Measurements from ENCODE around the gene GPC2.
A peak's percentile ranks its signal among the peaks of the same experiment; 100 is the strongest.
"Not testable (repeated sequence)": the region's sequence is repeated elsewhere in the genome, so short reads cannot be mapped to it uniquely, and the experiment has no call there.

Gene GPC2

GRCh38 chr7:100198266-100198665 is 21.1 kb upstream of the GPC2 start:
- Histone ChIP-seq H3K4me3 (ENCODE audit: low read length) (no peak overlapping the region), H4K20me1 (ENCODE audit: insufficient read depth, low read length) (no peaks in the 10 kb centered on the region), H3K4me2 (ENCODE audit: low read depth, low read length) (no peak overlapping the region), H3K36me3 (replicated peaks; ENCODE audit: insufficient read depth, low read length) (no peaks in the 10 kb centered on the region), H3F3A (ENCODE audit: insufficient read depth, low read length) (0 out of 2 replicates have a peak, but pooled peaks cover 3% of the 10 kb centered on the region), H3K79me2 (ENCODE audit: low read length) (no peaks in the 10 kb centered on the region), H3K9me3 (replicated peaks; ENCODE audit: insufficient read depth, low read length) (no peaks in the 10 kb centered on the region), H3K9ac (ENCODE audit: low read length) (no peak overlapping the region), H3K9me2 (replicated peaks; ENCODE audit: insufficient read depth, low read length) (no peaks in the 10 kb centered on the region), H3K27me3 (replicated peaks; ENCODE audit: insufficient read depth, low read length) (peaks cover 38% of the 10 kb centered on the region), H3K27ac (ENCODE audit: low read length) (no peak overlapping the region), H2AFZ (ENCODE audit: low read length) (no peak overlapping the region), H3K4me1 (ENCODE audit: low read length) (no peaks in the 10 kb centered on the region)
- DNase-seq: no peak
- TF ChIP-seq EZH2 (optimal IDR thresholded peaks at IDR 0.05; ENCODE audit: low read depth, low read length) (no peak), EZH2phosphoT487 (IDR thresholded peaks at IDR 0.05; ENCODE audit: low read length) (no peak), CTCF (IDR thresholded peaks at IDR 0.05; ENCODE audit: low read length) (no peak)

GRCh38 chr7:100195901-100196322 is 18.7 kb upstream of the GPC2 start:
- H3K9me2 ChIP-seq (replicated peaks; ENCODE audit: insufficient read depth, low read length); H3K4me3 ChIP-seq (ENCODE audit: low read length); H3K9ac ChIP-seq (ENCODE audit: low read length); H3K9me3 ChIP-seq (replicated peaks; ENCODE audit: insufficient read depth, low read length); H3F3A ChIP-seq (ENCODE audit: insufficient read depth, low read length); H2AFZ ChIP-seq (ENCODE audit: low read length); H4K20me1 ChIP-seq (ENCODE audit: insufficient read depth, low read length); H3K27ac ChIP-seq (ENCODE audit: low read length); H3K79me2 ChIP-seq (ENCODE audit: low read length); H3K4me1 ChIP-seq (ENCODE audit: low read length); H3K36me3 ChIP-seq (replicated peaks; ENCODE audit: insufficient read depth, low read length): not testable (repeated sequence)
- peak; percentile 56 for DNase-seq
- H3K27me3 ChIP-seq (replicated peaks; ENCODE audit: insufficient read depth, low read length): peaks cover 21% of the 10 kb centered on the region
- H3K4me2 ChIP-seq (ENCODE audit: low read depth, low read length): peak overlapping the region; percentile 45; the same call in 1 of the 2 replicates

- no peaks in the 10 kb centered on the region for H4K20me1 ChIP-seq (ENCODE audit: insufficient read depth, low read length)
- H2AFZ ChIP-seq (ENCODE audit: low read length): no peak overlapping the region
- H3K4me3 ChIP-seq (ENCODE audit: low read length): no peak overlapping the region
- H3K9ac ChIP-seq (ENCODE audit: low read length): no peak overlapping the region
- 0 out of 2 replicates have a peak, but pooled peaks cover 3% of the 10 kb centered on the region for H3F3A ChIP-seq (ENCODE audit: insufficient read depth, low read length)
- H3K27me3 ChIP-seq (replicated peaks; ENCODE audit: insufficient read depth, low read length): peaks cover 14% of the 10 kb centered on the region; the same call in 1 of the 2 replicates
- H3K9me3 ChIP-seq (replicated peaks; ENCODE audit: insufficient read depth, low read length): no peaks in the 10 kb centered on the region
- no peak overlapping the region for H3K4me2 ChIP-seq (ENCODE audit: low read depth, low read length)
- TF ChIP-seq EZH2phosphoT487 (IDR thresholded peaks at IDR 0.05; ENCODE audit: low read length) (no peak), EZH2 (optimal IDR thresholded peaks at IDR 0.05; ENCODE audit: low read depth, low read length) (no peak), CTCF (IDR thresholded peaks at IDR 0.05; ENCODE audit: low read length) (no peak)
- DNase-seq: no peak
- no peak overlapping the region for H3K27ac ChIP-seq (ENCODE audit: low read length)
- H3K36me3 ChIP-seq (replicated peaks; ENCODE audit: insufficient read depth, low read length): no peaks in the 10 kb centered on the region
- H3K79me2 ChIP-seq (ENCODE audit: low read length): no peaks in the 10 kb centered on the region
- H3K9me2 ChIP-seq (replicated peaks; ENCODE audit: insufficient read depth, low read length): no peaks in the 10 kb centered on the region
- H3K4me1 ChIP-seq (ENCODE audit: low read length): peaks cover 2% of the 10 kb centered on the region; the same call in 1 of the 2 replicates
These were observed 18.0 kb upstream of the GPC2 start for GRCh38 chr7:100195222-100195621.

GRCh38 chr7:100192969-100193368 is 15.8 kb upstream of the GPC2 start:
- DNase-seq: no peak

GRCh38 chr7:100192281-100192862 is 15.2 kb upstream of the GPC2 start:
- H3K9ac ChIP-seq (ENCODE audit: low read length); H3F3A ChIP-seq (ENCODE audit: insufficient read depth, low read length); H4K20me1 ChIP-seq (ENCODE audit: insufficient read depth, low read length); H3K79me2 ChIP-seq (ENCODE audit: low read length); H3K4me2 ChIP-seq (ENCODE audit: low read depth, low read length); H3K27ac ChIP-seq (ENCODE audit: low read length); H3K4me3 ChIP-seq (ENCODE audit: low read length); H2AFZ ChIP-seq (ENCODE audit: low read length); H3K9me3 ChIP-seq (replicated peaks; ENCODE audit: insufficient read depth, low read length); H3K27me3 ChIP-seq (replicated peaks; ENCODE audit: insufficient read depth, low read length); H3K4me1 ChIP-seq (ENCODE audit: low read length); H3K36me3 ChIP-seq (replicated peaks; ENCODE audit: insufficient read depth, low read length); DNase-seq; H3K9me2 ChIP-seq (replicated peaks; ENCODE audit: insufficient read depth, low read length): not testable (repeated sequence)

More at GRCh38 chr7:100192969-100193368, 15.8 kb upstream of the GPC2 start:
- TF ChIP-seq EZH2 (optimal IDR thresholded peaks at IDR 0.05; ENCODE audit: low read depth, low read length) (no peak), EZH2phosphoT487 (IDR thresholded peaks at IDR 0.05; ENCODE audit: low read length) (no peak), CTCF (IDR thresholded peaks at IDR 0.05; ENCODE audit: low read length) (no peak)
- no peak overlapping the region for H3K9ac ChIP-seq (ENCODE audit: low read length)
- H3K27ac ChIP-seq (ENCODE audit: low read length): no peak overlapping the region
- no peaks in the 10 kb centered on the region for H3K9me3 ChIP-seq (replicated peaks; ENCODE audit: insufficient read depth, low read length)
- peaks cover 6% of the 10 kb centered on the region; the same call in 1 of the 2 replicates for H3K27me3 ChIP-seq (replicated peaks; ENCODE audit: insufficient read depth, low read length)
- no peaks in the 10 kb centered on the region for H4K20me1 ChIP-seq (ENCODE audit: insufficient read depth, low read length)
- no peaks in the 10 kb centered on the region for H3K9me2 ChIP-seq (replicated peaks; ENCODE audit: insufficient read depth, low read length)
- H3K4me1 ChIP-seq (ENCODE audit: low read length): peaks cover 3% of the 10 kb centered on the region; the same call in 1 of the 2 replicates
- no peak overlapping the region for H2AFZ ChIP-seq (ENCODE audit: low read length)
- H3F3A ChIP-seq (ENCODE audit: insufficient read depth, low read length): 0 out of 2 replicates have a peak, but pooled peaks cover 3% of the 10 kb centered on the region
- no peaks in the 10 kb centered on the region for H3K36me3 ChIP-seq (replicated peaks; ENCODE audit: insufficient read depth, low read length)
- no peak overlapping the region for H3K4me3 ChIP-seq (ENCODE audit: low read length)
- no peak overlapping the region for H3K4me2 ChIP-seq (ENCODE audit: low read depth, low read length)
- no peaks in the 10 kb centered on the region for H3K79me2 ChIP-seq (ENCODE audit: low read length)
